Measurements from ENCODE around the gene XCR1. TPM values are rescaled to one million over a fixed set of nuclear protein-coding genes. Genes with fewer than 3 reads are reported as not detected.

Gene XCR1
- total RNA-seq, 4 donors from 2014 or later = 0.04 TPM; not detected in 3

GRCh38 chr3:45988362-45988761, 38.9 kb downstream of the XCR1 start:
- Histone ChIP-seq H3K4me1 (peaks cover 98 to 100% of the 10 kb centered on the region in 2 donors), H3K27me3 (no peaks in the 10 kb centered on the region), H3K9me3 (no peaks in the 10 kb centered on the region), H3K27ac (peak overlapping the region; percentile 97 to 100 (median 100)), H3K36me3 (no peaks in the 10 kb centered on the region), H3K4me3 (no peak overlapping the region)
- TF ChIP-seq CTCF (IDR thresholded peaks at IDR 0.05 in 4 of 5, conservative IDR thresholded peaks at IDR 0.05 in 1 of 5) = no peak
- TF ChIP-seq POLR2A (IDR thresholded peaks at IDR 0.05) = no peak
- in situ Hi-C loops (cut with MboI; ENCODE audit: low sequenced_read_pairs in 4 of 4) = no loop called here
- no peak for ATAC-seq
- peak in 1 of 2 donors; percentile 65 for DNase-seq
- intact Hi-C loops (cut with DNase I; ENCODE audit: low total_unique reads) = loop anchor here (2.0 to 10.0 kb wide), 3 partner anchors 30 to 576 kb away; partner anchors contain the start of gene LRRC2

- peak; percentile 81 to 88 for DNase-seq
- peaks cover 98 to 100% of the 10 kb centered on the region in 2 donors for H3K4me1 ChIP-seq
- no peaks in the 10 kb centered on the region for H3K27me3 ChIP-seq
- no peak overlapping the region for H3K4me3 ChIP-seq
- ATAC-seq = peak; percentile 30 to 40
- peak overlapping the region; percentile 97 to 100 (median 100) for H3K27ac ChIP-seq
- intact Hi-C loops (cut with DNase I; ENCODE audit: low total_unique reads) (loop anchor here (2.0 to 10.0 kb wide), 3 partner anchors 29 to 577 kb away; partner anchors contain the start of gene LRRC2), in situ Hi-C loops (cut with MboI; ENCODE audit: low sequenced_read_pairs in 4 of 4) (no loop called here)
- TF ChIP-seq POLR2A (IDR thresholded peaks at IDR 0.05) (peak in 1 of 2 donors; percentile 61), CTCF (IDR thresholded peaks at IDR 0.05 in 4 of 5, conservative IDR thresholded peaks at IDR 0.05 in 1 of 5) (no peak)
- peaks cover 0 to 6% of the 10 kb centered on the region in 2 donors for H3K36me3 ChIP-seq
- no peaks in the 10 kb centered on the region for H3K9me3 ChIP-seq
These were observed 39.7 kb downstream of the XCR1 start for GRCh38 chr3:45987368-45988291.

- DNase-seq (peak; percentile 75 to 80), ATAC-seq (peak; percentile 45 to 48)
- Histone ChIP-seq H3K9me3 (no peaks in the 10 kb centered on the region), H3K27ac (peak overlapping the region; percentile 97 to 100 (median 100)), H3K4me3 (peak overlapping the region in 1 of 4 donors; percentile 21), H3K27me3 (no peaks in the 10 kb centered on the region), H3K36me3 (peaks cover 0 to 18% of the 10 kb centered on the region in 2 donors), H3K4me1 (peaks cover 99 to 100% of the 10 kb centered on the region in 2 donors)
- TF ChIP-seq POLR2A (IDR thresholded peaks at IDR 0.05) (peak; percentile 35 to 79), CTCF (IDR thresholded peaks at IDR 0.05 in 4 of 5, conservative IDR thresholded peaks at IDR 0.05 in 1 of 5) (no peak)
- intact Hi-C loops (cut with DNase I; ENCODE audit: low total_unique reads) = loop anchor here (5.0 to 10.0 kb wide), 2 partner anchors 169 to 578 kb away; partner anchors contain the start of gene LRRC2
- in situ Hi-C loops (cut with MboI; ENCODE audit: low sequenced_read_pairs in 4 of 4) = no loop called here
These were observed 40.8 kb downstream of the XCR1 start for GRCh38 chr3:45986303-45986982.

GRCh38 chr3:45985532-45986302, 41.6 kb downstream of the XCR1 start:
- Histone ChIP-seq H3K4me1 (peaks cover 99 to 100% of the 10 kb centered on the region in 2 donors), H3K9me3 (no peaks in the 10 kb centered on the region), H3K27me3 (no peaks in the 10 kb centered on the region), H3K36me3 (peaks cover 0 to 25% of the 10 kb centered on the region in 2 donors), H3K4me3 (peak overlapping the region in 3 of 4 donors; percentile 31 to 36 (median 36)), H3K27ac (peak overlapping the region; percentile 97 to 100 (median 100))
- TF ChIP-seq POLR2A (IDR thresholded peaks at IDR 0.05) (no peak), CTCF (IDR thresholded peaks at IDR 0.05 in 4 of 5, conservative IDR thresholded peaks at IDR 0.05 in 1 of 5) (no peak)
- DNase-seq = peak in 1 of 2 donors; percentile 50
- intact Hi-C loops (cut with DNase I; ENCODE audit: low total_unique reads) = loop anchor here (5.0 to 10.0 kb wide), 2 partner anchors 168 to 579 kb away; partner anchors contain the start of gene LRRC2
- peak; percentile 6 to 9 for ATAC-seq
- in situ Hi-C loops (cut with MboI; ENCODE audit: low sequenced_read_pairs in 4 of 4) = no loop called here
